Measurements from ENCODE around the gene CLRN2.
"Not testable (repeated sequence)": the region's sequence is repeated elsewhere in the genome, so short reads cannot be mapped to it uniquely, and the experiment has no call there.

CLRN2 gene

DNA sequence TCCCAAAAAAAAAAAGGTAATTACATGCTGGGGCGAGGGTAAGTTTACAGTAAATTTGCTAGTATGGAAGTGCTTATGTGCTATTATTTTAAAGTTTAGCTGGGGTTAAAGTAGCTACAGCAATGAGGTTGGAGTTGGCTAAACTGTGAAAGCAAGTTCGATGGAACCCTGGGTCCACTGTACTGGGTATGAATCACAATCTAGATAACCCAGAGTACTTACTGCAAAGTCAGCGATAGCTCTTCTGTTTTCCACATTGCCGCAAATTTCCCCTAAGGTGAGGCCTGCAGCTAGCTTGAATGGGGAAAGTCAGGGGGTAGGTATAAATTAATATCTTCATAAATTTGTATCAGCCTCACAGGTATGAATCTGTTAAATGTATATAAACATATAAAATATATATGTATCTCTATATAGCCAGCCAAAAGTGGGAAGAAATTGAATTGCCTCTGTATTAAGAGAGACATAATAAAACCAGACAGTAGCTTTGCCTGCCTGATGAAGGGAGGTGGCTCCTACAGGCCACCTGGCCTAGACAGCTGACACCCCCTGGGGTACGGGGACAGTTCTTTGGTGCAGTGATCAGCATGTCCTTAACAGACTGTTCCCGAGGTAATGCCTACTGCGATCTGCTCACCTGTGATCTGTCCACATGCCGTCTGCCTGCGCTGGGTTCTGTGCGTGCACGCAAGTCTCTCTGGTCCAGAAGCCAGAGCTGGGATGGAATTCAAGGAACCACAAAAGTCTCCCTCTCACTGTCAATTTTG, 30.6 kb downstream of the CLRN2 start:
- DNase-seq (ENCODE audit: low read depth in 3 of 3), result no peak

- DNase-seq (ENCODE audit: low read depth in 3 of 3), result no peak
These were observed 31.3 kb downstream of the CLRN2 start for GRCh38 chr4:17546222-17546621.

DNA sequence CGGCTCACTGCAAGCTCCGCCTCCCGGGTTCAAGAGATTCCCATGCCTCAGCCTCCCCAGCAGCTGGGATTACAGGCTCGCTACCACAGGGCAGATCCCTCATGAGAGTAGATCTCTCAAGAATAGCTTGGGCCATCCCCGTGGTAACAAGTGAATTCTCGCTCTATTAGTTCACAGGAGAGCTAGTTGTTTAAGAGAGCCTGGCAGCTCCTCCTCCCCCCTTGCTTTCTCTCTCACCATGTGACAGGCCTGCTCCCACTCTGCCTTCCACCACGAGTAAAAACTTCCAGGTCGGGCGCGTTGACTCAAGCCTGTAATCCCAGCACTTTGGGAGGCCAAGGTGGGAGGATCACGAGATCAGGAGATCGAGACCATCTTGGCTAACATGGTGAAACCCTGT, 31.7 kb downstream of the CLRN2 start:
- DNase-seq (ENCODE audit: low read depth in 3 of 3), result no peak

GRCh38 chr4:17550549-17550948, 35.6 kb downstream of the CLRN2 start:
- DNase-seq (ENCODE audit: low read depth in 3 of 3), result no peak

- DNase-seq (ENCODE audit: low read depth in 3 of 3), result no peak
These were observed 37.5 kb downstream of the CLRN2 start for GRCh38 chr4:17552427-17552826.

DNA sequence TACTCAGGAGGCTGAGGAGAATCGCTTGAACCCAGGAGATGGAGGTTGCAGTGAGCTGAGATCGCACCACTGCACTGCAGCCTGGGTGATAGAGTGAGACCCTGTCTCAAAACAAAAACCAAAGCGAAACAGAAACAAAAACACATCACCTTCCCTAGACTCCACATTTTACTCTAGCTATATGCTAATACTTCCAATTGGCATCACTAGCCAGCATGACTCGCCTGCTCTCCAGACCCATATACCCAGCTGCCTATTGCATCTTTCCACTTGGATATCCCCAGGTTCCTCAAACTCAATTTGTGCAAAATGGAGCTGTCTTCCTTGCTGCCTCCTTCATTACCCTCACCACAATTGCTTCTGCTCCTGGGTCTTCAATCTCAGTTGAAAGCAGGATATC, 39.6 kb downstream of the CLRN2 start:
- DNase-seq (ENCODE audit: low read depth in 3 of 3), result no peak

- DNase-seq (ENCODE audit: low read depth in 3 of 3), result no peak
These were observed 41.5 kb downstream of the CLRN2 start for GRCh38 chr4:17556498-17556897.

DNA sequence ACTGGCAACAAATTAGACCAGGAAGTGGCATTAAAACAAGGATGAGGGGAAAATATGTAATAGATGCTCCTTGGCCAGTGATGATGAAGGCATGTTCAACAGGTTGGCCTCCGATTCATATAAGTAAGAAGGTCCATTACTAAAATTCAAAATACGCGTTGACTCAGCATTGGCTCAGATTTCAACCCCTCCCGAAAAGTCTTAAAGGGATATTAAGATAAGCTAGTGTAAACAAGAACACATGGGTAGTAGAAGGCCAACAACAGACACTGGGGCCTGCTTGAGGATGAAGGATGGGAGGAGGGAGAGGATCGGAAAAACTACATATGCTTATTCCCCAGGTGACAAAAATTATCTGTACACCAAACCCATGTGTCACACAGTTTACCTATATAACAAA, 42.9 kb downstream of the CLRN2 start:
- DNase-seq (ENCODE audit: low read depth in 3 of 3), result no peak

- DNase-seq (ENCODE audit: low read depth in 3 of 3), result no peak
These were observed 44.2 kb downstream of the CLRN2 start for GRCh38 chr4:17558941-17559708.

DNA sequence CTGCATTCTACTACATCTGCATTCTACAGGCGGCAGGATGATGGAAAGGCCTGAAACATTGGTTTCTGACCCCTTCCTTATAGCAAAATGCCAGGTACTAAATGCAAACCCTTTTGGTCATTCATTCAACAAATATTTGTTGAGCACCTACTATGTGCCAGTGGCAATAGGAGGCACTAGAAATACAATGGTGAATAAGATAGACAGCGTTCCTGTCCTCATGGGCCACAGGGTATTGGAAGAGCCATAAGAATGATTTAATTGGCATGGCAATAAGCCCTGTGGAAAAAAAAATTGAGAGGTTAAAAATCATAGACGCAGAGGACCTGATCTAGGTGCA, 44.7 kb downstream of the CLRN2 start:
- DNase-seq (ENCODE audit: low read depth in 3 of 3), result no peak

DNA sequence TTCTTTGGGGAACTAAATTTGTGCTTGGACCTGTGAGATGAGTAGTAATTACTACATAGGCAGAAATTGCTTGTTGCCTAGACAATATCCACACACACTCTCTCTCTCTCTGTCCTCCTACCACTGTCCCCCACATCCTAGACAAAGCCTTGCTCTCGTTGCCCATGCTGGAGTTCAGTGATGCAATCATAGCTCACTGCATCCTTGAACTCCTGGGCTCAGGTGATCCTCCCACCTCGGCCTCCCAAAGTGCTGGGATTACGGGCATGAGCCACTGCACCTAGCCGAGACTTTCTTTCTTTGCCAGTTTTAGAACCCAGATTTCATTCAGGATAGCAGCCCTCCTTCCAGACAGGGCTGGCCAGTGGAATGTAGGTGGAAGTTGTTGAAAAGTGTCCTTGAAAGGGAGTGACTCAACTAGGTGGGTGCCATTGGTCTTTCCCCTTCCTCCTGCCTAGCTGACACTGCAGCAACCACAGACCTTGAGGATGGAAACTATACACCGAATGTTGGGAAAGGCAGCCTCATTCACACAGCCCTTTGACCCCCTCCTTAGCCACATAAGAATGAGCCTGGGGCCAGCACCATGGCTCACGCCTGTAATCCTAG, 45.2 kb downstream of the CLRN2 start:
- no peak for DNase-seq (ENCODE audit: low read depth in 3 of 3)

- no peak for DNase-seq (ENCODE audit: low read depth in 3 of 3)
These were observed 46.4 kb downstream of the CLRN2 start for GRCh38 chr4:17561195-17561909.

DNA sequence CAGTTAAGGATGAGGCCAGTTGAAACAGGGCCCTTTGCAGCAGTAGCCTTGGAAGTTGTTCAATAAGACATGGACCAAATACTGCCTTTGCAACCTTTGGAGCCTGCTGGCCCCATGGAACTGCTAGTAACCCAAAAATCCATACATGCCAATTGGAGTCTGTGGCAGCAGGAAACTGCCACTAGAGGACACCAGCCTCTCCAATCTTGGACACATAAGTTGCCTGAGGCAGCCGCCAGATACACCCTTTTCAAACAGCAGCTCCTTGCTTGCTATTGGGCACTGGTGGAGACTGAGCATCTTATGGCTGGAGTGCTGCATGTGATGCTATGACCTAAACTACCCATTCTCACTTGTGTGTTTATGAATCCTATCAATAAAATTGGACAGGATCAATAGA, 47.2 kb downstream of the CLRN2 start:
- DNase-seq (ENCODE audit: low read depth in 3 of 3), result no peak

DNA sequence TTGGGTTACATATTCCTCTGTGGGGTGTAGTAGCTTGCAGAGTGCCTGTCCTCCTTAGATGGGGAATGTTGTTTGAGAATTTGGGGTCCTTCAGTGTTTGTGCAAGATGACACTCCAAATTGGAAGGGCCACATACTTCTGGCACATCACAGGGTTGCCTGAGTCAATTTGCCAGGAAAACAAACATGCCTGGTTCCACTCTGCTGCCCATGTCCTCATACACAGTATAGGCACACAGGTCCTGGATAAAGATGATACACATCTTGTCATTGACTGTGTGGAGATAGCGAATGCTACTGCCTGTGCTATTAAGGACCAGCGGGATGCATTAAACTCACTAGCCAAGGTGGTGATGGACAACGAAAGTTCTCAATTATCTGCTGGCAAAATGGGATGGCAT, 50.9 kb downstream of the CLRN2 start:
- DNase-seq (ENCODE audit: low read depth in 3 of 3), result no peak

DNA sequence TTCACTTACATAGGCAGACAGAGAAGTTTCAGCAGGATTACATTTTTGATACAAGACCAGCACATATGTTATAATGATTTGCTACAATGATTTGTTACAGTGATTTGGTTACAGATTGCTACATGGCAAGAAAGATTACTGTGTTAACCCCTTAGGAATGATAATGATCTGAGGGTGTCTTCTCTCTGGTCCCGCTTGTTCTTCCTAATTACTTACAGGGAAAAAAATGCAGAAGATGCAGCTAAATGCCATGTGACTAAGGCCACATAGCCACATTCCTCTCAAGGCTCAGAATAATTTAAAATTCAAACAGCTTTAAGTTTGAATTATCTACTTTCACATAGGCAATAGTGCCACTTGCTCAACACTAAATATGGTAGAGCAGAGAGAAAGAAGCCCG, 52.3 kb downstream of the CLRN2 start:
- no peak for DNase-seq (ENCODE audit: low read depth in 3 of 3)

- DNase-seq (ENCODE audit: low read depth in 3 of 3), result no peak
These were observed 59.2 kb downstream of the CLRN2 start for GRCh38 chr4:17574206-17574605.

GRCh38 chr4:17575177-17575576, 60.2 kb downstream of the CLRN2 start:
- not testable (repeated sequence) for DNase-seq (ENCODE audit: low read depth in 3 of 3)

Data from stimulated activated CD4-positive, alpha-beta T cell treated with anti-CD3 and anti-CD28 coated beads, TNF-alpha, amount 100 ng/mL, for 48 hours (primary cell).